Naive thymus-derived CD4-positive, alpha-beta T cell (primary cell): ENCODE measurements around the gene RNF126. TPM values are rescaled to one million over a fixed set of nuclear protein-coding genes. Genes with fewer than 3 reads are reported as not detected.

Experiments
- ATAC-seq: fragments of 150-1000 bp; cut with Tn5 transposase; 2 replicates; pipeline ENCODE4 v1.10.0; 2021; ENCODE audit warnings: mild to moderate bottlenecking, moderate library complexity
- CTCF ChIA-PET: fragments of 350-600 bp; sonication (Branson Sonifier 250); formaldehyde crosslinking; loops from one replicate; lab custom pipeline; 2021; ENCODE audit warnings: antibody characterized with exemption; lab: Charles Lee
- POLR2A ChIA-PET: fragments of 350-600 bp; sonication (Branson Sonifier 250); formaldehyde crosslinking; loops from one replicate; lab custom pipeline; 2021; ENCODE audit warnings: antibody characterized with exemption, inconsistent platforms; lab: Charles Lee
- DNase-seq, 9 donors: peaks; one replicate each; pipeline versions ENCODE4 v3.0.0 to v3.0.0-alpha.2; 2020 to 2022; ENCODE audit warnings: mixed read lengths in 1 of 9
- H3K27ac ChIP-seq: one replicate; pipeline ENCODE4 v1.7.0; 2013; ENCODE audit warnings: mild to moderate bottlenecking, low read depth, low read length, moderate library complexity
- H3K27me3 ChIP-seq, 2 donors: one replicate each; pipeline ENCODE4 v1.7.0; 2013; ENCODE audit warnings: low read length in 2 of 2, mild to moderate bottlenecking in 2 of 2, moderate library complexity in 2 of 2; ENCODE audit not compliant: control insufficient read depth in 2 of 2, insufficient read depth in 2 of 2
- H3K36me3 ChIP-seq, 3 experiments: 1 replicate in 2 of 3; 2 replicates in 1 of 3; pipeline ENCODE4 v1.7.0; 2013; ENCODE audit warnings: low read length in 3 of 3, mild to moderate bottlenecking in 3 of 3, moderate library complexity in 1 of 3; ENCODE audit not compliant: insufficient read depth in 3 of 3, control insufficient read depth in 2 of 3
- H3K4me1 ChIP-seq, 2 donors: one replicate each; pipeline ENCODE4 v1.7.0; 2013; ENCODE audit warnings: low read length in 2 of 2, mild to moderate bottlenecking in 2 of 2, moderate library complexity in 1 of 2; ENCODE audit not compliant: control insufficient read depth in 2 of 2, insufficient read depth in 2 of 2
- H3K4me3 ChIP-seq: 2 replicates; pipeline ENCODE4 v1.7.0; 2013; ENCODE audit warnings: mild to moderate bottlenecking, low read length
- H3K9me3 ChIP-seq, 3 experiments: 1 replicate in 2 of 3; 2 replicates in 1 of 3; pipeline ENCODE4 v1.7.0; 2013; ENCODE audit warnings: low read length in 3 of 3; ENCODE audit not compliant: control insufficient read depth in 2 of 3
- H3K27ac Mint-ChIP-seq, 9 donors: one replicate each; pipeline ENCODE4 v1.8.0; 2020 to 2022; ENCODE audit warnings: mixed read lengths in 9 of 9, mild to moderate bottlenecking in 8 of 9, moderate library complexity in 5 of 9, inconsistent platforms in 2 of 9
- H3K27me3 Mint-ChIP-seq, 5 donors: one replicate each; pipeline ENCODE4 v1.8.0; 2021 to 2022; ENCODE audit warnings: mixed read lengths in 5 of 5, mild to moderate bottlenecking in 1 of 5
- H3K36me3 Mint-ChIP-seq, 5 donors: one replicate each; pipeline ENCODE4 v1.8.0; 2020 to 2022; ENCODE audit warnings: mixed read lengths in 5 of 5, mild to moderate bottlenecking in 3 of 5, inconsistent platforms in 1 of 5
- H3K4me1 Mint-ChIP-seq, 7 donors: one replicate each; pipeline ENCODE4 v1.8.0; 2020 to 2022; ENCODE audit warnings: mixed read lengths in 7 of 7, mild to moderate bottlenecking in 3 of 7, inconsistent platforms in 1 of 7
- H3K4me3 Mint-ChIP-seq, 10 donors: one replicate each; pipeline ENCODE4 v1.8.0; 2020 to 2022; ENCODE audit warnings: mild to moderate bottlenecking in 10 of 10, mixed read lengths in 10 of 10, moderate library complexity in 6 of 10, inconsistent platforms in 2 of 10
- H3K9me3 Mint-ChIP-seq, 11 donors: one replicate each; pipeline ENCODE4 v1.8.0; 2020 to 2022; ENCODE audit warnings: mixed read lengths in 11 of 11, mild to moderate bottlenecking in 4 of 11, inconsistent platforms in 1 of 11, moderate library complexity in 1 of 11
- intact Hi-C, 2 donors: fragments of 100-400 bp; cut with micrococcal nuclease; formaldehyde crosslinking; loops; one replicate each; pipeline ENCODE4 v1.15.1; 2023
- polyA plus RNA-seq, 2 donors: library from polyadenylated mRNA; unstranded; fragments of 300-500 nt; fragmentation: Illumina TruSeq; gene quantifications; one replicate each; pipeline ENCODE4 v1.2.3, GENCODE V29; 2021
- total RNA-seq, 6 experiments: library from RNA in 5 of 6; stranded (reverse) in 5 of 6; gene quantifications; 1 replicate in 5 of 6; 2 replicates in 1 of 6; pipeline ENCODE4 v1.2.3 and lab custom pipeline; 2021 to 2026

RNF126 gene
- total and polyA plus RNA-seq, 7 experiments from 2014 or later: 55.3 to 110 (median 96.0) TPM

DNA sequence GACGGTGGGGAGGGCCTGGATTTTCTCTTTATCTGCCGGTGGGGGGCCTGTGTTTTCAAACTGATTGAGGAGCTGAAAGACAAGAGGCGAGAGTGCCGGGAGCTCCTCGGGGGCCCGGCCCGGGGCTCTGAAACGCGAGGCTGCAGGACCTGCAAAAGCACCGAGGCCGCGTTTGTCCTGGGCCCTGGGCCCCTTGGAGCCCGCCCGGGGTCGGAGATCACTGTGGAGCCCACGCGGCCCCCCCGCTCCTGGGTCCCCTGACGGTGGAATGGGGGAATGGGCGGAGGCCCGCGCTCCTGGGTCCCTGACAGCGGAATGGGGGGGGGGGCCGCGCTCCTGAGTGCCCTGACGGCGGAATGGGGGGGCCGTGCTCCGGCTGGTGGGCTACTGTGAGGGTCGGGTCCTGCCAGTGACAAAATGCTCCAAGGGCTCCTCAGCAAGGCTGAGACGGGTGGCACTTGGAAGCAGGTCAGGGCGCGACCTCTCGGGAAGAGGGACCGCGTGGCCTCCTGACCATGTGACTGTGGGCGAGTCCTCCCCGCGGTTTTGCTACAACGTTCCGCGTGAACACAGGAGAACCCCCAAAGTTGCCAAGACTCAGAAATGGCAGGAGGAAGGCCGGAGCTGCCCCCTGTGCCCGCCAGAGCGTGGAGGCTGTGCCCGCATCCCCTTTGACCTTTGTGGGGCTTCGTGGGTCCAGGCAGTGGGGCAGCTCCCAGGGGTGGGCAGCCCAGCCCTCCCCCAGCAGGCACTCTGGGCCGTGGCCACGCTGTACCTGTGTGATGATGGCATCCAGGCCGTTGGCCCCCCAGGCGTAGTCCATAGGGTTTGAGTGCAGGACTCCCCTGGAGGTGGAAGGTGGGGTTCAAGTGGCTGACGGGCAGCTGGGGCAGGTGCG lies 13.9 kb downstream of the RNF126 start:
- Histone ChIP-seq H3K27ac (no peak overlapping the region), H3K4me1 (peaks cover 0 to 4% of the 10 kb centered on the region in 2 donors), H3K4me3 (no peak overlapping the region), H3K36me3 (peaks cover 0 to 92% (median 22%) of the 10 kb centered on the region in 3 experiments), H3K27me3 (no peaks in the 10 kb centered on the region), H3K9me3 (no peaks in the 10 kb centered on the region)
- DNase-seq (no peak), ATAC-seq (no peak)
- ChIA-PET CTCF (no interaction called here), POLR2A (interaction anchor here (1.3 kb wide), 1 partner anchor 12 kb away, joined by 7 read pairs; no protein-coding TSS in a partner anchor)
- Mint-ChIP-seq H3K27ac (no peak overlapping the region), H3K36me3 (peaks cover 0 to 4% (median 0%) of the 10 kb centered on the region in 5 donors), H3K9me3 (no peaks in the 10 kb centered on the region), H3K4me3 (no peak overlapping the region), H3K4me1 (peaks cover 0 to 11% (median 0%) of the 10 kb centered on the region in 7 donors), H3K27me3 (no peaks in the 10 kb centered on the region)
- intact Hi-C loops: no loop called here

DNA sequence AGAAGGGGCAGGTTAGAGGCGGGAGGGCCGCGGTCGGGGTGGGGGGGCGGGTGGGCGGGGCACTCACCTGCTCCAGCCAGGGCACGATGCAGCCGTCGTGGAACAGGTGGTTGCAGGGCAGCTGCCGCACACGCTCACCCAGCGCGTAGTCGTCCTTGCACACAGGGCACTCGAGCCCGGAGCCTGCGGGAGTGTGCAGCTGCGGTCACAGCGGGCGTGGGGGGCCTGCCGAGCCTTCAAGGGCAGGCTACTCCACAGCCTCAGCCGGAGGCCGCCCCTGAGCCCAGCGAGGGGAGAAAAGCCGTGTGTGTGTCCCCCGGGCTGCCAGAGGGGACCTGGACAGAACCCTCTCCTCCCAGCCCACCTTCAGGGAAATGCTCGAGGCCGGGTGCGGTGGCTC lies 14.7 kb downstream of the RNF126 start:
- intact Hi-C loops: no loop called here
- POLR2A ChIA-PET: no interaction called here
- Histone ChIP-seq H3K36me3 (peaks cover 0 to 86% (median 21%) of the 10 kb centered on the region in 3 experiments), H3K4me3 (no peak overlapping the region), H3K4me1 (no peaks in the 10 kb centered on the region), H3K27ac (no peak overlapping the region), H3K9me3 (no peaks in the 10 kb centered on the region), H3K27me3 (no peaks in the 10 kb centered on the region)
- H3K27ac Mint-ChIP-seq: no peak overlapping the region
- ATAC-seq (no peak), DNase-seq (no peak)
- no peaks in the 10 kb centered on the region for H3K27me3 Mint-ChIP-seq
- peaks cover 0 to 4% (median 0%) of the 10 kb centered on the region in 5 donors for H3K36me3 Mint-ChIP-seq
- peaks cover 0 to 2% (median 0%) of the 10 kb centered on the region in 7 donors for H3K4me1 Mint-ChIP-seq
- H3K9me3 Mint-ChIP-seq: no peaks in the 10 kb centered on the region
- CTCF ChIA-PET: no interaction called here
- H3K4me3 Mint-ChIP-seq: no peak overlapping the region

DNA sequence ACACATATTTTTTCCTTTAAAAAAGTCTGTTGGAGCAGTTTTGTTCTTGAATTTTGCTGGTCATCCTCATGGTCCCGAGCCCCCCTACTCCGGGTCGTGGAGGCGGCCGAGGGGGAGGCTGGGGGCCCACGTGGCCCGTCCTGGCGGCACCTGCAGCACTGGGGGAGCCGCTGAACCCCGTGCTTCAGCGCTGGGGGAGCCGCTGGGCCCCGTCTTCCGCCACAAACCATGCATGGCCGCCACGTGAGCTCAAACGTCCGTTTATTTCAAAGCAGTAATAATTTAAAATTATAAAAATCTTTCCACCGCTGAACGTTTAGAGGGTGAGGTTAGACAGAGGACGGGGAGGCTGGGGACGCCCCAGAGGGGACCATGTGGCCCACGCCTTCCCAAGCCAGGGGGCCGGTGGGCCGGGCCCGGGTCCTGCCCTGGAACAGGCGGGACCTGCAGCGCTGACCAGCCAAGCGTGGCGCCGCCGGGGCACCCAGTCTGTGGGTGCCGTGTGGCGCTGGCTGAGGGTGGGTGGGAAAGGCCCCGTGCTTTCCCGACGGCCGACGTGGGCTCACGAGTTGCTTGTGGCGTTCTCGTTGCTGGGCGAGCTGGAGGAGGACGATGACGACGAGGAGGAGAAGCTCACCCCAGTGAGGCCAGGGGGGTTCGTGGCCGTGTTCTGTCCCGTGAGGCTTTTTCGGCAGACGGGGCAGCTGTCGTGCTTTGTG lies 15.3 kb downstream of the RNF126 start:
- Histone ChIP-seq H3K36me3 (peaks cover 0 to 80% (median 16%) of the 10 kb centered on the region in 3 experiments), H3K4me1 (no peaks in the 10 kb centered on the region), H3K4me3 (no peak overlapping the region), H3K27ac (no peak overlapping the region), H3K27me3 (no peaks in the 10 kb centered on the region), H3K9me3 (no peaks in the 10 kb centered on the region)
- ChIA-PET POLR2A (interaction anchor here (0.7 kb wide), 1 partner anchor 13 kb away, joined by 3 read pairs; no protein-coding TSS in a partner anchor), CTCF (no interaction called here)
- no peak for DNase-seq
- Mint-ChIP-seq H3K4me3 (no peak overlapping the region), H3K4me1 (no peaks in the 10 kb centered on the region), H3K9me3 (no peaks in the 10 kb centered on the region), H3K36me3 (peaks cover 0 to 4% (median 0%) of the 10 kb centered on the region in 5 donors), H3K27ac (peak overlapping the region in 1 of 9 donors; percentile 47), H3K27me3 (no peaks in the 10 kb centered on the region)
- intact Hi-C loops: no loop called here
- no peak for ATAC-seq

DNA sequence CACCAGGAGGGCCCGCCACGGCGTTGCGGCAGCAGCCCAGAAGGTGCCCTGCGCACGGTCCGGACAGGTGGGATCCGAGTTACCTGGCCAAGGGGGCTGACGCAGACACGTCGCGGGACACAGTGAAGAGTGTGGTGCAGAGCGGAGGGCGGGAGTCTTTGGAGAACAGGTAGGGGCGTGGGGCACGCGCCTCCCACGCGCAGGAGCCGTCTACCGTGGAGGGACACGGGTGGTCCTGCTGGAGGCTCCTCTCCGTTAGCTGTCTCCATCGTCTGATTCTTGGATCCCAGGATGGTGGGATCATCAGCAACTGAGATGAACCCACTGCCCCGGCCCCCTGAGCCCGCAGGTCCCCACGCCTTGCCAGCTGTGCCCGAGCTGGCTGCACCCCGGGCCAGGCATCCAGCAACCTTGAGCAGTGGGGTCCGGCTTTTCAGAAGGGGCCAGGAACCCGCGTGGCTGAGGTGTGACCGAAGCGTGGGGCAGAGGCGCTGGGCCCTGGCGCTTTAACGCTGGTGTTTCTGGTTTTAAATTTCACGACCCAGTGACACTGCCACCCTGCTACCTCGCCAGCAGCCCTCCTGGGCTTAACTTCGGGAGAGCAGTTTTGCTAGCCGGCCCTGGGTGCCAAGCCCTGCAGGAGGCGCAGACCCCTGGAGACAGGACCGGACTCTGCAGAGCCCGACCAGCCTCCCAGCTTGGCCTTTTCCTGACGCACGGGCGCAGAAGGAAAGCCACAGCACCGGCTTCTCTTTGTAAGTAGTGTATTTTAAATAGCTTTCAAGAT lies 16.0 kb downstream of the RNF126 start:
- ChIA-PET POLR2A (interaction anchor here (0.7 kb wide), 1 partner anchor 13 kb away, joined by 3 read pairs; no protein-coding TSS in a partner anchor), CTCF (no interaction called here)
- H3K9me3 ChIP-seq: no peaks in the 10 kb centered on the region
- Mint-ChIP-seq H3K36me3 (peaks cover 0 to 4% (median 0%) of the 10 kb centered on the region in 5 donors), H3K4me1 (no peaks in the 10 kb centered on the region), H3K9me3 (no peaks in the 10 kb centered on the region), H3K27ac (no peak overlapping the region), H3K27me3 (no peaks in the 10 kb centered on the region), H3K4me3 (no peak overlapping the region)
- peaks cover 0 to 73% (median 10%) of the 10 kb centered on the region in 3 experiments for H3K36me3 ChIP-seq
- H3K27ac ChIP-seq: no peak overlapping the region
- no peak overlapping the region for H3K4me3 ChIP-seq
- ATAC-seq: peak; percentile 13
- intact Hi-C loops: no loop called here
- DNase-seq: no peak
- no peaks in the 10 kb centered on the region for H3K27me3 ChIP-seq
- H3K4me1 ChIP-seq: no peaks in the 10 kb centered on the region

DNA sequence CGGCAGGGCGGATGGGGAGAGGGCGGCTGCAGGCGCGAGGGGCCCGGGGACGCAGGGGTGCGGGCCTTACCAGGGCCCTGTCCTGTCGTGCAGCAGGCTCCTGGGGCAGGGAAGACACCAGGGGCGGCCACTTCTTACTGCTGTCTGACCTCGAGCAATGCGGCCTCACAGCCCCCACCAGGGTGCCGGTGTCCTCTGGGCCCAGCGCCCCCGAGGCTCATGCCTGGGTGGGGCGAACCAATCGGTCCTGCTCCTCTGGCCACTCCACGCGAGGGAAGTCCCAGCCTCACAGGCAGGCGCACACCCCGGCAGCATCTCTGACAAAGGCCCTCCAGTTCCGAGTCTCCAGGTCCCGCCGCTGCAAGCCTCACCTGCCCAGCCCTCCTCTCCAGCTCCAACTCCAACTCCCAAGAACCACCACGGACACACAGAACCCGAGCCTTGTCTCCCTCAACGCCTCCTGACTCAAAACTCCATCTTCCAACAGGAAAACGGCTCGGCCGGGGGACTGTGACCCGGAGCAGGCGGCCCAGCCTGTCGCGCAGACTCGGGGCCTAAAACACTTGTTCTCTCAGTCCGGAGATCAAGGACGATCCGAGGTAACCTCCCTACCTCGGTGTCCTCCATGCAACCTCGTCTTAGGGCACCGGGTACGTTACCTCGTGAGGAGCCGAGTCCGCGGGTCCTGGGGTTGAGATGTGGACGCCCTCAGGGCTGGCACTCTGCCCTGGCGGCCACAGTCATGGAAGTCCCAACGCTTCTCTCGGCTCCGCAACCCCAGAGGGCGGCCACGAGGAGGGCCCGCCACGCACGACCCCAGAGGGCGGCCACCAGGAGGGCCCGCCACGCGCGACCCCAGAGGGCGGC lies 16.9 kb downstream of the RNF126 start:
- H3K36me3 ChIP-seq: peaks cover 0 to 64% (median 10%) of the 10 kb centered on the region in 3 experiments
- H3K36me3 Mint-ChIP-seq: peaks cover 0 to 4% (median 0%) of the 10 kb centered on the region in 5 donors
- no peaks in the 10 kb centered on the region for H3K9me3 Mint-ChIP-seq
- POLR2A ChIA-PET: no interaction called here
- DNase-seq (no peak), ATAC-seq (peak; percentile 10)
- H3K4me3 ChIP-seq: no peak overlapping the region
- H3K27me3 ChIP-seq: no peaks in the 10 kb centered on the region
- H3K9me3 ChIP-seq: no peaks in the 10 kb centered on the region
- H3K27ac Mint-ChIP-seq: peak overlapping the region in 1 of 9 donors; percentile 36
- H3K4me1 Mint-ChIP-seq: no peaks in the 10 kb centered on the region
- H3K27ac ChIP-seq: no peak overlapping the region
- H3K4me1 ChIP-seq: no peaks in the 10 kb centered on the region
- CTCF ChIA-PET: no interaction called here
- H3K27me3 Mint-ChIP-seq: no peaks in the 10 kb centered on the region
- no peak overlapping the region for H3K4me3 Mint-ChIP-seq
- intact Hi-C loops: no loop called here
